ENCODE results near the gene SLAMF9. TPM values are rescaled to one million over a fixed set of nuclear protein-coding genes. Genes with fewer than 3 reads are reported as not detected.

The SLAMF9 gene
- polyA plus RNA-seq, 3 donors: not detected

Other genes with a start within 250 kb of the SLAMF9 start
- not detected for gene CRP, start 239.6 kb downstream of the SLAMF9 start, polyA plus RNA-seq (ENCODE audit: insufficient read length in 3 of 3)
- 10 to 100 TPM; 32.4 to 37.4 (median 36.5) TPM for gene DUSP23, start 173.3 kb downstream of the SLAMF9 start, polyA plus RNA-seq (ENCODE audit: insufficient read length in 3 of 3)
- under 1 TPM; 0.33 to 0.67 (median 0.48) TPM for gene FCRL6, start 151.9 kb downstream of the SLAMF9 start, polyA plus RNA-seq (ENCODE audit: insufficient read length in 3 of 3)
- 1 to 10 TPM in 1 of 3 donors, under 1 TPM in 2; 0.52 to 1.4 (median 0.61) TPM for gene SLAMF8, start 127.4 kb downstream of the SLAMF9 start, polyA plus RNA-seq (ENCODE audit: insufficient read length in 3 of 3)
- 1 to 10 TPM in 1 of 3 donors, under 1 TPM in 2; 0.43 to 2.6 (median 0.49) TPM for gene VSIG8, start 91.6 kb downstream of the SLAMF9 start, polyA plus RNA-seq (ENCODE audit: insufficient read length in 3 of 3)
- gene CFAP45, start 54.1 kb downstream of the SLAMF9 start, polyA plus RNA-seq (ENCODE audit: insufficient read length in 3 of 3): 1 to 10 TPM; 3.7 to 4.7 (median 4.0) TPM
- 100 to 1,000 TPM; 113 to 144 (median 131) TPM for gene TAGLN2, start 28.7 kb downstream of the SLAMF9 start, polyA plus RNA-seq (ENCODE audit: insufficient read length in 3 of 3)
- gene IGSF9, start 8.6 kb downstream of the SLAMF9 start, polyA plus RNA-seq (ENCODE audit: insufficient read length in 3 of 3): 10 to 100 TPM; 19.3 to 24.2 (median 19.5) TPM
- gene PIGM, start 77.8 kb upstream of the SLAMF9 start, polyA plus RNA-seq (ENCODE audit: insufficient read length in 3 of 3): 10 to 100 TPM in 2 of 3 donors, 1 to 10 TPM in 1; 9.6 to 14.0 (median 13.6) TPM
- gene KCNJ10, start 115.9 kb upstream of the SLAMF9 start, polyA plus RNA-seq (ENCODE audit: insufficient read length in 3 of 3): 10 to 100 TPM; 20.5 to 24.7 (median 22.3) TPM
- gene KCNJ9, start 127.3 kb upstream of the SLAMF9 start, polyA plus RNA-seq (ENCODE audit: insufficient read length in 3 of 3): under 1 TPM; 0.09 to 0.15 (median 0.11) TPM
- 10 to 100 TPM; 35.0 to 40.0 (median 39.6) TPM for gene IGSF8, start 144.4 kb upstream of the SLAMF9 start, polyA plus RNA-seq (ENCODE audit: insufficient read length in 3 of 3)
- gene ATP1A2, start 161.5 kb upstream of the SLAMF9 start, polyA plus RNA-seq (ENCODE audit: insufficient read length in 3 of 3): 1 to 10 TPM; 4.5 to 5.1 (median 5.0) TPM
- gene ATP1A4, start 197.4 kb upstream of the SLAMF9 start, polyA plus RNA-seq (ENCODE audit: insufficient read length in 3 of 3): under 1 TPM; 0.26 to 0.80 (median 0.30) TPM
- gene CASQ1, start 236.3 kb upstream of the SLAMF9 start, polyA plus RNA-seq (ENCODE audit: insufficient read length in 3 of 3): under 1 TPM; 0.30 to 0.99 (median 0.81) TPM

Data from renal pelvis (tissue), 3 donors.